GM12873 (cell line): ENCODE data around the gene KLHDC3.

Source experiments
- TF ChIP-seq, protein P1 (sequence below): IDR thresholded peaks from 2 replicates; pipeline ENCODE4 v1.5.1; 2012; ENCODE audit warnings: low read depth, mild to moderate bottlenecking, moderate library complexity, low read length, control low read depth; ENCODE audit not compliant: insufficient read depth; ENCODE audit errors: missing control alignments

The KLHDC3 gene

DNA sequence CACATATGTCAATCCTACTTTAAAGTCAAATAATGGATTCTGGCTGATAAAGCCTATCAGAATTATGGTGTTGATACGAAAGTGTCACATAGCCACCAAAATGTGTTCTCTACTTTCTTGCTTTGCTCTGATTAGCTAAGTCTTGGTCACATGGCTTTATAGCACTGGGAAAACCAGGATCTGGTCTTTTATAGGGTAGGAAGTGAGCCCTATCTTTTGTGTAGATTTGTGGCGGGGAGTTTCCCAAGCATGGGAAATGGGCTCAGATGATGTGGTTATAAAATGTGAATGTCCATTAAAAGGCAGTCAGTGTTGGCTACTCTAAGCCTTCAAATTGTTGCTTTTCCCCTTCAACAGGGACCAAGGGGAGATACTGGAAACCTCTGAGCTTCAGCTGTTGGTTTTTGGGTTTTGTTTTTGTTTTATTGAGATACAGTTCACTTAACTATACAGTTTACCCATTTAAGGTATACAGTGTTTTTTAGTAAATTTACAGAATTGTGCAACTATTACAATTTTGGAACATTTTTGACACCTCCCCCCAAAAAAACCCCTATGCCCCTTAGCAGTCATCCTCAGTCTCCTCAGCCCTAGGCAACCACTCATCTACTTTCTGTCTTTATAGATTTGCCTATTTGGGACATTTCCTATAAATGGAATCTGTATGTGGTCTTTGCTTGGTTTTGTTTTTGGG lies 19.6 kb downstream of the KLHDC3 start:
- TF ChIP-seq, protein P1, sequence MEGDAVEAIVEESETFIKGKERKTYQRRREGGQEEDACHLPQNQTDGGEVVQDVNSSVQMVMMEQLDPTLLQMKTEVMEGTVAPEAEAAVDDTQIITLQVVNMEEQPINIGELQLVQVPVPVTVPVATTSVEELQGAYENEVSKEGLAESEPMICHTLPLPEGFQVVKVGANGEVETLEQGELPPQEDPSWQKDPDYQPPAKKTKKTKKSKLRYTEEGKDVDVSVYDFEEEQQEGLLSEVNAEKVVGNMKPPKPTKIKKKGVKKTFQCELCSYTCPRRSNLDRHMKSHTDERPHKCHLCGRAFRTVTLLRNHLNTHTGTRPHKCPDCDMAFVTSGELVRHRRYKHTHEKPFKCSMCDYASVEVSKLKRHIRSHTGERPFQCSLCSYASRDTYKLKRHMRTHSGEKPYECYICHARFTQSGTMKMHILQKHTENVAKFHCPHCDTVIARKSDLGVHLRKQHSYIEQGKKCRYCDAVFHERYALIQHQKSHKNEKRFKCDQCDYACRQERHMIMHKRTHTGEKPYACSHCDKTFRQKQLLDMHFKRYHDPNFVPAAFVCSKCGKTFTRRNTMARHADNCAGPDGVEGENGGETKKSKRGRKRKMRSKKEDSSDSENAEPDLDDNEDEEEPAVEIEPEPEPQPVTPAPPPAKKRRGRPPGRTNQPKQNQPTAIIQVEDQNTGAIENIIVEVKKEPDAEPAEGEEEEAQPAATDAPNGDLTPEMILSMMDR = no peak

DNA sequence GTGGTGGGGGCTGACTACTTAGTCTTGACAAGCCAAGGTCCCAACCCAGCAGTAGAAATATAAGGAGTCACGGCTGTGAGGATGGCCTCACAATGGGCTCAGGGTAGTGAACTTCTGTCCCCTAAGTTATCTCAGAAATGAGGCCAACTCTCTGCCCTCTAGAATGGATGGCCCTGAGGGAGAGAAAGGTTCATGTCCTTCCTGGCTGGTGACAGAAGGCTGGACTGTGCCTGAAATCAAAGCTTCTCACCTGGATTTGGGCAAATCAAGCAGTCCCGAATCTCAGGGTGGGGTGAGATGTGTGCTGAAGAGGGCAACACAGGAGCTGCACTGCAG lies 20.1 kb downstream of the KLHDC3 start:
- TF ChIP-seq, protein P1 = no peak

DNA sequence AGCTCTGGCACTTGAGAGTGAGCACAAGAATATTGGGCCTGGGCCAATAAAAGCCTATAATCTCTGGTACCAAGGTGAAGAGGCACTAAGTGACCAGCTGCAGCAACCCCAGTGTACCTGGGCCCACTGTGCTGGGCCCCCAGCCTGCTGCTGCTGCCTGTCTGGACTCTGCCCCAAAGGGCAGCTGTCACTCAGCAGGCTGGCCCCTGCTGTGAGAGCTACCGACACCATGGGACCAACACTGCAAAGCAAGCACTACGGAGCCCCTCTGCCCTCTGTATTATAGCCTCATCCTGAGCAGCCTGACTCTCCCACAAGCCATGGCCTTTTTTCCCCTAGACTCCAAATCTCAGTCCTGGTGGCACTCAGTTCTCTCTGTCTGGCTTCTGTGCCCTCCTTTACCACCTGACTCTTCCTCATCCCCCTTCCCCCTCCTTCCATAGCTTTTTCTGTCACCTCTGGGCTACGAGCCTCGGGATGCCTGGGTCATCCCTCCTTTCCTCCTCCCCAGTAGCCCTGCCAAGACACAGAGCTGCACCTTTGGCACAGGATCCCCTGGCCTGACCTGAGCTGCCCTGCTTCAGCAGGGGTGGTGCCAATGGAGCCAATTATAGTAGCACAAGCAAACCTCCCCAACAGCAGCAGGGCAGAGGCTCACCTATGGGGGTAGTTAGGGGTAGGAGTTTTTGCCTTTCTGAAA lies 21.6 kb downstream of the KLHDC3 start:
- TF ChIP-seq, protein P1 = no peak

DNA sequence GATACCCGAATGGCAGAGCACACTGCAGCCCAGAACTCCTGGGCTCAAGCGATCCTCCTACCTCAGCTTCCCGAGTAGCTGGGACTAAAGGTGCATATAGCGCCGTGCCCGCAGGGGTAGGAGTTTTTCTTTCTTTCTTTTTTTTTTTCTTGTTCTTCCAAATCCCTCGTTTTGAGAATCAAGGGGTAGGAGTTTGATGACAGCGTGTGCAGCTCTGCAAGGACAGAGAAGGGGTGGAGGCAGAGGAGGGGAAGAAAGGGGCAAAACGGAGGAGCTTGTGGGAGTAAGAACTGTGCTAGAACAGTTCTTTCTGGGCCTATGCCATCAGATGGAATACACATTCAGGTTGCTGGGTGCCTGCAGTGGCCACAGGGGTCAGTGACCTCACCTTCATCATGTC lies 22.7 kb downstream of the KLHDC3 start:
- TF ChIP-seq, protein P1 = no peak

DNA sequence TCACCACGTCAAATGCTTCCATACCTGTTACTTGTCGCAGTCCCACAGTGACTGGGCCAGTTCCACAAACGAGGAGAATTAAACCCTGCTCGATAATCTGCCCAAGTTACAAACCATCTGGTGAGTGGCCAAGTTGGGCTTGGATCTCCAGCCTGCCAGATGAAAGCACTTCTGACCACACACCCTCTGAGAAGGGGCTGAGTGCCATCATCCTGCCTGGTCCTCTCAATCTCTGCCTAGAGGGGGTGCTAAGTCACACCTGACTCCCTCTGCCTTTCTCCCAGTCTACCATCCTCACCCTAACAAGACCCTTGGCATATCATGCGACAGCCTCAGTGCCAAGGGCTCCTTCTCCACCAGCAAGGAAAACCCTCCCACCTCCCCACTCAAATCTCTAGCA lies 23.1 kb downstream of the KLHDC3 start:
- TF ChIP-seq, protein P1 = no peak

DNA sequence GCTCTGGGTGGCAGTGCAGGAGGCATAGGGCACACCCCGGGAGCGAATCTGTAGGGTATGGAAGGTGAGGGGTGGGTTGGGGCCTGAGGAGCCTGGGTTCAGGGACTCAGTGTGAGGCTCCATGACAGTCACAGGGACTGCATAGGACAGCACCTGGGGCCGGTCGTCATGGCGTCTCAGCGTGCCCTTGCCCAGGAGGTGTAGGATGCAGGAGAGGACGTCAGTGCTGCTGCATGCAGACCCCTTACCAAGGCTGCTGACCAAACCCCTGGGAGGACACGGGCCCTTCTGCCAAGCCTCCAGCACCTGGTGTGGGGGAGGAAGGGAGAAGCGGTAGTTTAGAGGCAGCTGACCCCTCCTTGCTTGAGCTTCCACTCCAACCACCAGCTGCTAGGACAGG lies 23.7 kb downstream of the KLHDC3 start:
- TF ChIP-seq, protein P1 = no peak

DNA sequence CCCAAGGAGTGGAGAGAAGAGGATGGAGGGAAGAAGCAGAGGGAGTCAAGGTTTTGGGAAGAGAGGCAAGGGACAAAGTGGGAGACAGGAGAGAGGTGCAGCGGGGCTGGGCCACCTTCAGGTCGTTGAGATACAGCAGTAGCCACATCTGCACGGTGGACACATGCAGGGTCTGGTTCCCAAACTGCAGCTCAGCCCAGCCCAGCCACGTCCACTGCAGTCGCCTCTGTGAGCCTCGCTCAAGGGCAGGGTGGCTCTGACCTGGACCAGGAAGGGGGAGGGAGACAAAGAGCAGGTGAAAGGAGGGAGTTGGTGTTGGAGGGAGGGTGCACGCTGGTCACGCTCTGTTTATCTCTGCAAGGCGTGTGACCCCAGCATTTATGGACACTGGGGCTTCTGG lies 24.7 kb downstream of the KLHDC3 start:
- TF ChIP-seq, protein P1 = no peak
